Stimulated activated naive B cell treated with anti-CD40 and anti-IgM and Interleukin-4, amounts not matched to agents 10 μg/mL and 1 μg/mL and 100 μg/mL, for 72 hours (primary cell): Measurements from ENCODE around the gene TAL2.

Experiments used
- ATAC-seq, 2 donors: fragments of 150-1000 bp; cut with Tn5 transposase; replicated peaks; 2 replicates each; pipeline ENCODE4 v1.10.0; 2021; ENCODE audit warnings: moderate library complexity in 1 of 2
- DNase-seq: peaks from one replicate; pipeline ENCODE4 v3.0.0; 2021
- H3K27ac Mint-ChIP-seq: one replicate; pipeline ENCODE4 v1.8.0; 2022; ENCODE audit warnings: mild to moderate bottlenecking, mixed read lengths
- H3K27me3 Mint-ChIP-seq, 2 donors: one replicate each; pipeline ENCODE4 v1.8.0; 2022; ENCODE audit warnings: mixed read lengths in 2 of 2
- H3K36me3 Mint-ChIP-seq, 2 donors: one replicate each; pipeline ENCODE4 v1.8.0; 2022; ENCODE audit warnings: mixed read lengths in 2 of 2, mild to moderate bottlenecking in 1 of 2
- H3K4me1 Mint-ChIP-seq, 2 donors: one replicate each; pipeline ENCODE4 v1.8.0; 2022; ENCODE audit warnings: mixed read lengths in 2 of 2, mild to moderate bottlenecking in 1 of 2
- H3K4me3 Mint-ChIP-seq, 2 donors: one replicate each; pipeline ENCODE4 v1.8.0; 2022; ENCODE audit warnings: mild to moderate bottlenecking in 2 of 2, mixed read lengths in 2 of 2, moderate library complexity in 1 of 2
- H3K9me3 Mint-ChIP-seq, 2 donors: one replicate each; pipeline ENCODE4 v1.8.0; 2022; ENCODE audit warnings: mixed read lengths in 2 of 2, mild to moderate bottlenecking in 1 of 2

The TAL2 gene

DNA sequence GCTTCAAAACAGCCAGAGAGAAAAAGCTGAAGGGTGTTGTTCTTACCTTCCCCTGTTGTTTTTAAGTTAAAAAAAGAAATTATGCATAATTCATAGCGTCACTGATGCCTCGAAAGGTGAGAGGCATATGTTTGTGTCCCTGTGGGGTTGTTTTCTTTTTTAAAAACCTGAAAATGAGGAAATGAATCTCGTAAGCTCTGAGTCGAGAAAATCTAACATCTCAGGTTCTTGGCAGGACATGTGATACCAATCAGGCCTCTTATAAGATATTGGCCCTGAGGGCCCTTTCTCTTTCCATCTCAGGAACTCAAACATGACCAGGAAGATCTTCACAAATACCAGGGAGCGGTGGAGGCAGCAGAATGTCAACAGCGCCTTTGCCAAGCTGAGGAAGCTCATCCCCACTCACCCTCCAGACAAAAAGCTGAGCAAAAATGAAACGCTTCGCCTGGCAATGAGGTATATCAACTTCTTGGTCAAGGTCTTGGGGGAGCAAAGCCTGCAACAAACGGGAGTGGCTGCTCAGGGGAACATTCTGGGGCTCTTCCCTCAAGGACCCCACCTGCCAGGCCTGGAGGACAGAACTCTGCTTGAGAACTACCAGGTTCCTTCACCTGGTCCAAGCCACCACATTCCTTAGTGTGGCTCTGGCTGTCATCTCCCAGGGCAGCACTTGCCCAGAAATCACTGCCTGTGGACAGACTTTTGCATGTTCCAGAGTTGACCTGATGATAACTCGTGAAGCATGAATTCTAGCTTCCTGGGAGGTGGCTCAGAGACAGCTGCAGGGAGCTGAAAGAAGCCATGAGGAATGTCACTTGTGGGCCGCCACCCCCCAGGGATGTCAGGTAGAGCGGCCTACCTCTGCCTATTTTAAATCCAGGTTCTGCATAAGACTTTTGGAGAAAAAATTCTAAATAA lies at the start of gene TAL2:
TSS of gene TAL2 (plus strand) at position 274 of the 921 bp plus-strand sequence. CDS start at position 314, 40 bp downstream.
- peaks cover 3% of the 10 kb centered on the region in 2 donors for H3K36me3 Mint-ChIP-seq
- peak within 1 kb of the TSS; percentile 7 to 57 for H3K4me3 Mint-ChIP-seq
- DNase-seq (peak; percentile 9), ATAC-seq (peak; percentile 94 to 96)
- peak within 1 kb of the TSS; percentile 88 for H3K27ac Mint-ChIP-seq
- H3K9me3 Mint-ChIP-seq = no peaks in the 10 kb centered on the region
- peaks cover 20 to 24% of the 10 kb centered on the region in 2 donors for H3K4me1 Mint-ChIP-seq
- H3K27me3 Mint-ChIP-seq = peaks cover 7 to 9% of the 10 kb centered on the region in 2 donors

DNA sequence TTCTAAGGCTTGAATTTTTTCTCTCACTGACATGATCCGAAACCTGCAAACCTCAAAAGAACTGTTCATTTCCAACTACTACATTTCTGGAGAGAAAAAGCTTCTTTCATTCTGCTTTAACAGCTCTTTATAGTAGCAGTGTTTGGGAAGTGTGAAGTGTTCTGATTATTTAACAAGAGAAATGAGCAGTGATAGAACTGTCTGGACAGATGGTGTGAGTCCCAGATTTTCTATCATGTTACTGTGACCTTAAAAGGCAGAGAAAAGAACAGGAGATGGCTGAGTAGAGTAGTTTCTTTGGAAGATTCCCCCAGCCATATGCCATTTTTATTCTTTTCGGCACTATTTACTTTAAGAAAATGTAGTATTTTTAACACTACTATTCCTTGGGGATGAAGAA lies 41.3 kb upstream of the TAL2 start:
- Mint-ChIP-seq H3K27me3 (no peaks in the 10 kb centered on the region), H3K36me3 (peaks cover 11 to 15% of the 10 kb centered on the region in 2 donors), H3K27ac (no peak overlapping the region), H3K4me1 (no peaks in the 10 kb centered on the region), H3K4me3 (no peak overlapping the region), H3K9me3 (no peaks in the 10 kb centered on the region)
- DNase-seq = no peak
- no peak for ATAC-seq

DNA sequence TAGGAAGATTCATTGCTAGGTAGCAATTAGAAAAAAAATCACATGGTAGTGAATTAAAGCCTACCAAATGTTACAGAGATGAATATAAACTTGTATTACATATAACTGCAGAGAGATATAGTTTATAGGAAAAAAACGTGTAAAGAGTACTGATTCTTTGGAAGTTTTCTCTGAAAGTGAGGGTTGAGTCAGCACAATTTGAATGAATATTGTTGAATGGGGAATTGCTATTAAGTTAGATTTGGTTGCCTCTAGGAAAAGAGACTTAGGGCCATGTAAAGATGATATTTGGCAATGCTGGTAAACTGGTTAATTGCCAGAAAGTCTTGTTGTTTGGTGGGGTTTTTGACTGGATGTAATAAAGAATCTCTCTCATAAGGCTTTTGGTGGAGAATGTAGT lies 37.2 kb upstream of the TAL2 start:
- H3K4me3 Mint-ChIP-seq = no peak overlapping the region
- no peaks in the 10 kb centered on the region for H3K9me3 Mint-ChIP-seq
- H3K4me1 Mint-ChIP-seq = no peaks in the 10 kb centered on the region
- no peaks in the 10 kb centered on the region for H3K27me3 Mint-ChIP-seq
- no peak for ATAC-seq
- no peak overlapping the region for H3K27ac Mint-ChIP-seq
- DNase-seq = no peak
- peaks cover 19 to 40% of the 10 kb centered on the region in 2 donors for H3K36me3 Mint-ChIP-seq

DNA sequence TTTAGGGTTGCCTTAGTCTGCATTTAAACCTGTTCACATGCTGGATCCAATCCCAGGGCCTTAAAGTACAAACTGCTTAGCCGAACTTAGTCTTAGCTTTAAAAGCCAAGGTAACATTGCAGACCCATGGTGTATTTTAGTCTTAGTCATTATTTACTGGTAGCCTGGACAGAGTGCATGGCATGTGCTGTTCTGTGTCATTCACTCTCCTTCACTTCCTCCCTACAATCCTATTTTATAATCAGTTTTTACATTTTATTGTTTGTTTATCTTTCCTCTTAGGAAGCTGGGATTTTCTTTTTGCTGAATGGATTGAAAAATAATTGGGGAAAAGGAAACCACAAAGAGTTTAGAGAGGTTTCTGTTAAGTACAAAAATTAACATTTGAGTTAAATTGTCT lies 29.4 kb upstream of the TAL2 start:
- Mint-ChIP-seq H3K27me3 (no peaks in the 10 kb centered on the region), H3K9me3 (no peaks in the 10 kb centered on the region), H3K4me3 (no peak overlapping the region), H3K36me3 (peaks cover 19 to 42% of the 10 kb centered on the region in 2 donors), H3K27ac (no peak overlapping the region), H3K4me1 (no peaks in the 10 kb centered on the region)
- DNase-seq = no peak
- no peak for ATAC-seq

DNA sequence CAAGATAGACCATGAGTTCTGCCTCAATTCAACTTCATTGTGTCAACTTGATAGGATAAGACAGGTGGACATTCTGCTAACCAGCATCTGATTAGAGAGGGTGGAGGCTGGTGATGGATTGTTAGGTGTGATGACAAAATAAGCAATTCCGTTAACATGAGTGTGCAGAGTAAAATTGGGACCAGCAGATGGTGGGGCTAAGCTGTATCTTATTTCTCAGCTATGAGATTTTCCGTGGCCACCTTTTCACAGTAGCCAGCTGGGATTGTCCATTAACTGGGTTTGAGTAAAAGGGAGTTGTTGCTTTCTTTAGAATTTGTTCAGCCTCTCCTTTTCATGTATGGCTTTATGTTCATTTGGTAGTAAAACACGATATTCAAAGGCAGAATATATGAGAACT lies 28.8 kb upstream of the TAL2 start:
- H3K36me3 Mint-ChIP-seq = peaks cover 19 to 42% of the 10 kb centered on the region in 2 donors
- H3K27me3 Mint-ChIP-seq = no peaks in the 10 kb centered on the region
- no peak for ATAC-seq
- H3K4me3 Mint-ChIP-seq = no peak overlapping the region
- H3K9me3 Mint-ChIP-seq = no peaks in the 10 kb centered on the region
- no peaks in the 10 kb centered on the region for H3K4me1 Mint-ChIP-seq
- no peak overlapping the region for H3K27ac Mint-ChIP-seq
- DNase-seq = no peak

DNA sequence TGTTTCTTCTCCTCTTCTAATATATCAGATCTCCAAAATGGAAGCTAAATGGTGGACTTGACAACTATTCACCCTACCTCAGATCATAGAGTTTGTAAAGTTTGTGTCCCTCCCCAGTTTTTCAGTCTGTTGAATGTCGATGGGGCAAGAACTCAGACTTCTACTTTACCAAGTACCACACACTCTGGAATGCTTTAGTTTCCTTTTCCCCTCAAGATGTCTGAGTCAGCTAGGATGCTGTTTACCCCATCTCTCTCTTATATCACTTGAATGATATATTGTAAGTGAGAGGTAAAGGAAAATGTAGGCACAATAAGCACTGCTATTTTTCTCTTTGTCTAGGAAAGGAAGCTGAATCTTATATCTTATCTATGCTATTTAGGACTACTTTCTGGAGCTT lies 25.9 kb upstream of the TAL2 start:
- no peak for ATAC-seq
- peaks cover 20 to 34% of the 10 kb centered on the region in 2 donors for H3K36me3 Mint-ChIP-seq

DNA sequence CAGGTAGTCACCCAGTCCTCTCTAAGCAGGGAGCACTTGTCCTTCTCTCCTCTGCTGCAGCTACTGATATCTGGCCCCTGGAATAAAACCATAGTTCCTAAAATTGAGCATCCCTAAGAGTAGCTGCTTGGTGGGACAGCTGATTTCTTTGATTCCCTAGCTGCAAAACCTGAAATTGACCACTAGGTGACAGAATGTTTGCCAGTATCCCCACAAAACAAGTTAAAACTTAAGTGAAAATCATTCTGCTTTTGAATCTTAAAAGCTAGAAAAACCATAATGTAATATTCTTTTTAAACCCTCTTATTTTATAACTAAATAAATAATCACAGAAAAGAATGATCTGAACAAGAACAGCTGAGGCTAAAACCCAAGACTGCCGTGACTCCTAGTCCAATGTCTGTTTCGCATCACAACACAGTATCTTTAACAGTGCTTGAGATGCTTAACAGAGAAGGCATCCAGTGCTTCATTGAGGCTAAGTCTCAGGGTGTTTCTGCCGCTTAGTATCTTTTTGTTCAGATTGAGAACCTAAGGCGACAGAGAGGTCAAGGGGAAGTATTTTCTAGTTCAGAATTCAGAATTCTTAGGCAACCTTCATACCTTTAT lies 24.4 kb upstream of the TAL2 start:
- Mint-ChIP-seq H3K9me3 (peaks cover 0 to 2% of the 10 kb centered on the region in 2 donors), H3K4me1 (no peaks in the 10 kb centered on the region), H3K27me3 (no peaks in the 10 kb centered on the region), H3K27ac (no peak overlapping the region), H3K4me3 (no peak overlapping the region), H3K36me3 (peaks cover 24 to 39% of the 10 kb centered on the region in 2 donors)
- no peak for DNase-seq
- no peak for ATAC-seq

More for the DNA sequence above, 25.9 kb upstream of the TAL2 start:
- no peak overlapping the region for H3K4me3 Mint-ChIP-seq
- DNase-seq = no peak
- H3K27me3 Mint-ChIP-seq = no peaks in the 10 kb centered on the region
- H3K9me3 Mint-ChIP-seq = no peaks in the 10 kb centered on the region
- H3K4me1 Mint-ChIP-seq = no peaks in the 10 kb centered on the region
- no peak overlapping the region for H3K27ac Mint-ChIP-seq

DNA sequence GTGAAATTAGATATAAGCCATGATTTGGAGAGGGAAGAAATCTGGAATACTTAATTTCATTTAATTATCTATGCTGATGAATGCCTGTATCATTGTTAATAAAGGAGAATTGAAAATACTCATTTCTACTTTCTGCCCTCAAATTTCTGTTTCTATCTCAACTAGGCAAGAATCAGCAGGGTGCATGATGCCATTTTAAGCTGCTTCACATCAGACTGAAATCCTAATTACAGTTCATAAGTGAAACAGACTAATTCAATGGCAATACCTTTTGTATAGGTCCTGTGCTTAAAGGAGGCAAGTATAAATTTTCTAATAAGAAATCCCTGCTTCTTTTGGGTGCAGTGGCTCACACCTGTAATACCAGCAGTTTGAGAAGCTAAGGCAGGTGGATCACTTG lies 22.3 kb upstream of the TAL2 start:
- H3K36me3 Mint-ChIP-seq = peaks cover 21 to 37% of the 10 kb centered on the region in 2 donors
- no peak for DNase-seq
- H3K27ac Mint-ChIP-seq = no peak overlapping the region
- H3K4me1 Mint-ChIP-seq = no peaks in the 10 kb centered on the region
- no peaks in the 10 kb centered on the region for H3K27me3 Mint-ChIP-seq
- peaks cover 0 to 2% of the 10 kb centered on the region in 2 donors for H3K9me3 Mint-ChIP-seq
- H3K4me3 Mint-ChIP-seq = no peak overlapping the region
- ATAC-seq = no peak

DNA sequence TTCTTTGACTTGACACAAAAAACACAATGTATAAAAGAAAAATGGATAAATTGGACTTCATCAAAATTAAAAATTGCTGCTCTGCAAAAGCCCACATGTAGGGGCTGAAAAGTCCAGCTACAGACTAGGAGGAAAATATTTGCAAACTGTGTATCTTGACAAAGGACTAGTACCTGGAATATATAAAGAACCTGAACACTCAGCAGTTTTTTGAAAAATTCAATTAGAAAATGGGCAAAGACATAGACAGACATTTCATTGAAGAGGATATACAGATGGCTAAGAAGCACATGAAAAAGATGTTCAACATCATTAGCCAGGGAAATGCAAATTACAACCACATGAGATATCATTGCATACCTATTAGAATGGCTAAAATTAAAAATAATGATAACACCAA lies 18.5 kb upstream of the TAL2 start:
- no peak for DNase-seq
- peaks cover 15 to 16% of the 10 kb centered on the region in 2 donors for H3K36me3 Mint-ChIP-seq
- ATAC-seq = no peak
- H3K4me1 Mint-ChIP-seq = no peaks in the 10 kb centered on the region
- peaks cover 0 to 2% of the 10 kb centered on the region in 2 donors for H3K9me3 Mint-ChIP-seq
- H3K27me3 Mint-ChIP-seq = no peaks in the 10 kb centered on the region
- no peak overlapping the region for H3K4me3 Mint-ChIP-seq
- H3K27ac Mint-ChIP-seq = no peak overlapping the region

DNA sequence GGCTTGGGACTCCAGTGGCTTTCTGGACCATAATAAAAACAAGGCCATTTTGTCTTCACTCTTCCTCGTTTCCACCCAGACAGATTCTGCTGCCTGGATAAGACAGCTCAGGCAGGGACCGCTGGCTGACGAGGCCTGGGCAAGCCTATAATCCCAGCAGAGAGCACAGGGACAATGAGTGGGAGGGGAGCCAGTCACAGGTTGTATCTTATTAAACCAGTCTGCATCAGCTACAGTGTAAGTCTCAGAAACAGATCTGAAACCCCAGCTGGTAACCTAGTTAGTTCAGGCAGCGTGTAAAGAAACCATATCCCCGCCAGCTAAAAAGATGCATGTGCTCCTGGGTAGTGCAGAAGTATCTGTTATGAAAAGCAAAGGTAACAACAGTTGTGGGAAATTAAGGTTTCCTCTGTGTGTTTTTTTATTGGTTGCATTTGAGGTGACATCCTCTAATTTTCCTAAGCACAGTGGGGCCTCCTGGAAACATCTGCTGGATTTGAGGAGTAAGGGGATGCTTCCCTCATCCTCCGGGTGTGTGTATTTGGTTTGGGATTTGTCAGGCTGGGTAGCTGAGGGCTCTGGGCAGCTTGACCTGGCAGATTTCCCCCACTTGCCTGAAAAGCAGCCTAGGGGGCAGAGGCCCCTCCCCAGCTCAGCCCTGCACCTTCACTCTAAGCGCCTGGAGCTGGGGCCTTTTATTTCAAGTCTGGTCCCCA lies 15.2 kb upstream of the TAL2 start:
- no peak for DNase-seq
- H3K4me3 Mint-ChIP-seq = no peak overlapping the region

DNA sequence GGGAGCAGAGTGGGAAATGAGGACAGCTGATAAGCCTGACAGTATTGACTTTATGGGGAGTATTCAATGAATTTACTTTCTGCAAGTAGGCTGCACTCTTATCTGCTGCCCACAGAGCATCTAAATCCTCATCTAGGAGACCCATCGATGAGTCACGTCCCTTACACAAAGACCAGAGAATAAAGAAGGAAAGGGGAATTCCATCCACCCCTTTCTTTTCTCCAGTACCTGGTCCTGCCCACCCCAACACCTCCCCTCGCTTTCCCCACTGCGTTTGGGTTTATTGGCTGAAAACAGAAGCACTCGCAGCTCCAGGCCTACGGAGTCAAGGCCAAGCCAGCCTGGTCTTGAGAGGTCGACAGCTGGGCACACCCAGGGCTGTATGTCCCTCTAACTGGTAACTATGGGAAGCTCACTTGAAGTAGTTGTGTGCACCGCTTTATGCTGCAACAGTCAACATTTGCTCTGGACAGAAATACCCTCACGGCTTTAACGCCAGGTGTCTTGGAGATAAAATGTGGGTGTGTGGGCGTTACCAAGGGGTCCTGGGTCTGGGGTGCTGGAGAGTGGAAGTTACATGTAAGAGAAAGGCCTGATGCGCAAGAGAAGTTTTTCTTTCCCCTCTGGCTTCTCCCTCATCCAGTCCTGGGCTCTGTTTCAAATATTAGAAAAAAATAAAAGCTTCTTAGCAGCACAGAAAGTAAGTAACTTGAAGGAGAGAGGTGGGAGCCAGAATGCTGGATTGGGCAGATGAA lies 14.5 kb upstream of the TAL2 start:
- peaks cover 2 to 7% of the 10 kb centered on the region in 2 donors for H3K36me3 Mint-ChIP-seq
- H3K9me3 Mint-ChIP-seq = no peaks in the 10 kb centered on the region
- no peak for ATAC-seq

More for the DNA sequence above, 15.2 kb upstream of the TAL2 start:
- ATAC-seq = no peak
- H3K9me3 Mint-ChIP-seq = no peaks in the 10 kb centered on the region
- no peaks in the 10 kb centered on the region for H3K27me3 Mint-ChIP-seq
- H3K36me3 Mint-ChIP-seq = peaks cover 4 to 8% of the 10 kb centered on the region in 2 donors
- no peak overlapping the region for H3K27ac Mint-ChIP-seq
- no peaks in the 10 kb centered on the region for H3K4me1 Mint-ChIP-seq

DNA sequence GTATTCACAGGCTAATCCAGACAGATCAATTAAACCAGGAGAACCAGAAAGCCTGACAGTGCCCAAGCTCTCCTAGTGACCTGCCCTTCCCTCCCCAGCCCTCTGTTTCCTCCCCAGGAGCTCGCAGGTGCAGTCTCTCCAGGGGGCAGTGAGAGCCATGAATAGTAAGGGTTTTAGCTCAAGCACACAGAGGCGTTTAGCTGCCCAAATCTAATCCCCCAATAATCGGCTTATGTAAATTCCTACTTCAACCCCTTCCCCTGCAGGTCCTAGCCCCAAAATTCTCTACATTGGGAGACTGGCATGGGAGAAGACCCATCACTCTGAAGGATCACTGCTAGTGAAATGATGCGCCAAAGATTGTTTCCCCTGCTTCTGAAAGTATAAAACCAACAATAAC lies 10.5 kb upstream of the TAL2 start:
- peaks cover 0 to 1% of the 10 kb centered on the region in 2 donors for H3K36me3 Mint-ChIP-seq
- H3K4me3 Mint-ChIP-seq = no peak overlapping the region
- H3K9me3 Mint-ChIP-seq = no peaks in the 10 kb centered on the region
- DNase-seq (no peak), ATAC-seq (no peak)
- H3K27ac Mint-ChIP-seq = no peak overlapping the region
- peaks cover 6 to 7% of the 10 kb centered on the region in 2 donors for H3K4me1 Mint-ChIP-seq
- H3K27me3 Mint-ChIP-seq = peaks cover 6 to 9% of the 10 kb centered on the region in 2 donors

More for the DNA sequence above, 14.5 kb upstream of the TAL2 start:
- H3K4me1 Mint-ChIP-seq = no peaks in the 10 kb centered on the region
- no peak overlapping the region for H3K27ac Mint-ChIP-seq
- H3K4me3 Mint-ChIP-seq = no peak overlapping the region
- H3K27me3 Mint-ChIP-seq = no peaks in the 10 kb centered on the region
- no peak for DNase-seq

DNA sequence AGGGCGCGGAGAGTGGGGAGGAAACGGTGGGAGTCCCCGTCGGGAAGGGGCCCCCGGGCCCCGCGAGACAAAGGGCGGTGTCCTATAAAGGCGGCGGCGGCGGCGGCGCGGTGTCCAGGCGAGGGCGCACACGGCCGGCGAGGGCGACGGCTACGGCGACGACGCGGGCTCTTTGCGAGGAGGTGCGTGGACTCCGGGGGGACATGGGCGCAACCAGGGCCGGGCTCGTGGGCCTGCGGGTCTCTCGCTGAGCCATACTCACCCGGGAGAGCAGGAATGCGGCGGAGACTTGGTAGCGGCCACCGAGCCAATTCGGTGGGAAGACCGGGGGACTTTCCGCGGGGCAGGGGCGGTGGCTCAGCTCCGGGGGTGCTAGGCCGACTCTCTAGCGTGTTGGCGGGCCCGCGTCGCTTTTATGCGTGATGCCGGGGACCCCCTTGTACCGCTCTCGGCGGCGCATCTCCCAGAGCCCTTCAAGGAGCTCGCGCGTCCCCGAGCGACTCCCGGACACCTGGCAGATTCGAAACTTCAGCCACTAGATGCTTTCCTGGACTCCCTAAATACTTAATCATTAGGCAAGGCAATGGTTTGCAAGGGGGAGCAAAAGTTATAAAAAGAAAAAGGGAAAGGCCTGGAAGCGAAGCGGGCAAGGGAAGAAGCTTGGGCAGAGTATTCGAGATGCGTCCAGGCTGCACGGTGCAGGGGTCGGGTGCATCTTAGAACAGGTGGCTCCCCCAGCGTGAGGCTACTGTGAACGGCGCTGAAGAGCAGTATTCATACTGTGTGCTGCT lies 5.9 kb upstream of the TAL2 start:
- Mint-ChIP-seq H3K9me3 (no peaks in the 10 kb centered on the region), H3K4me1 (peaks cover 17 to 18% of the 10 kb centered on the region in 2 donors), H3K27ac (peak overlapping the region; percentile 37), H3K27me3 (peaks cover 19 to 21% of the 10 kb centered on the region in 2 donors), H3K36me3 (peaks cover 3% of the 10 kb centered on the region in 2 donors), H3K4me3 (peak overlapping the region; percentile 86 to 91)
- ATAC-seq (peak; percentile 82 to 88), DNase-seq (peak; percentile 4)
